ENCODE results near the gene STRN4. TPM values are rescaled to one million over a fixed set of nuclear protein-coding genes. Genes with fewer than 3 reads are reported as not detected.

The STRN4 gene
- total and polyA plus RNA-seq, 9 of the 15 experiments (the other 6 are each of a cell fraction or from before 2014, with no cell fraction given), result 0.62 to 83.7 (median 36.9) TPM

- TF ChIP-seq ATF3 (IDR thresholded peaks at IDR 0.05), result no peak
- TF ChIP-seq ATF3 (CRISPR knock-in tag; conservative IDR thresholded peaks at IDR 0.05), result no peak
- TF ChIP-seq XRCC5 (IDR thresholded peaks at IDR 0.05; ENCODE audit: low read depth, low read length), result peak; percentile 76; the same call in 1 of the 2 replicates
- TF ChIP-seq HINFP (tag; conservative IDR thresholded peaks at IDR 0.05; ENCODE audit: low read depth), result no peak
- no peak for TF ChIP-seq ZNF551 (CRISPR knock-in tag; IDR thresholded peaks at IDR 0.05)
- no peak for TF ChIP-seq ZNF639 (CRISPR knock-in tag; conservative IDR thresholded peaks at IDR 0.05 in 1 of 2, IDR thresholded peaks at IDR 0.05 in 1 of 2)
- no peak for TF ChIP-seq RFX5 (IDR thresholded peaks at IDR 0.05; ENCODE audit: low read depth, low read length)
- TF ChIP-seq ASH1L (IDR thresholded peaks at IDR 0.05; ENCODE audit: borderline replicate concordance, low read depth, partially characterized antibody), result no peak
- no peak; the same call in 1 of the 2 replicates for TF ChIP-seq ESRRA (IDR thresholded peaks at IDR 0.05; ENCODE audit: borderline replicate concordance, low read depth)
- TF ChIP-seq FIP1L1 (IDR thresholded peaks at IDR 0.05; ENCODE audit: low read depth, low read length, poor library complexity, severe bottlenecking), result no peak
- TF ChIP-seq DPF2 (IDR thresholded peaks at IDR 0.05), result no peak
- no peak for TF ChIP-seq E2F6 (IDR thresholded peaks at IDR 0.05; ENCODE audit: borderline replicate concordance in 1 of 2, extremely low read depth in 1 of 2, insufficient read depth in 1 of 2, insufficient read length in 1 of 2, low read depth in 1 of 2, low read length in 1 of 2, poor library complexity in 1 of 2, severe bottlenecking in 1 of 2)
- TF ChIP-seq GTF2F1 (IDR thresholded peaks at IDR 0.05; ENCODE audit: low read depth, low read length), result no peak
- TF ChIP-seq CGGBP1 (CRISPR knock-in tag; IDR thresholded peaks at IDR 0.05), result no peak
- TF ChIP-seq SMARCA4 (IDR thresholded peaks at IDR 0.05), result peak; percentile 45; the same call in 1 of the 2 replicates
- peak; percentile 27; the same call in 1 of the 2 replicates for TF ChIP-seq VEZF1 (CRISPR knock-in tag; IDR thresholded peaks at IDR 0.05)
- no peak for TF ChIP-seq TCF3 (CRISPR knock-in tag; IDR thresholded peaks at IDR 0.05)
- no peak for TF ChIP-seq MXI1 (IDR thresholded peaks at IDR 0.05; ENCODE audit: low read depth, low read length)
- TF ChIP-seq CREB1 (IDR thresholded peaks at IDR 0.05), result no peak
- no peak for TF ChIP-seq CREB1 (CRISPR knock-in tag; IDR thresholded peaks at IDR 0.05)
These were observed 41.7 kb downstream of the STRN4 start (continued) for GRCh38 chr19:46704379-46705076.
